IMR-90 (cell line): ENCODE measurements around the gene MKNK2. TPM values are rescaled to one million over a fixed set of nuclear protein-coding genes. Genes with fewer than 3 reads are reported as not detected.

ENCODE experiments used
- ATAC-seq: fragments of 200-7000 bp; cut with Tn5 transposase; 2 replicates; pipeline ENCODE4 v1.9.1; 2020; ENCODE audit warnings: low read depth, mild to moderate bottlenecking, moderate library complexity
- BruUV-seq: library from RNA; stranded (reverse); fragments of 400-500 nt; replicated peaks from 2 replicates; lab custom pipeline; 2021; lab: Mats Ljungman, UMichigan
- CTCF ChIA-PET: fragments of 300-600 bp; formaldehyde crosslinking; extraction: SDS; loops from one replicate; lab custom pipeline; 2021; ENCODE audit warnings: antibody characterized with exemption; lab: Yijun Ruan, JAX
- POLR2A ChIA-PET: fragments of 300-600 bp; sonication (Branson Sonifier 250); formaldehyde crosslinking; loops from one replicate; lab custom pipeline; 2022; ENCODE audit warnings: antibody characterized with exemption; ENCODE audit not compliant: unreplicated experiment; lab: Charles Lee
- DNase-seq: peaks from one replicate; pipeline ENCODE4 v3.0.0; 2013
- H2AFZ ChIP-seq: replicated peaks from 2 replicates; pipeline ENCODE3; 2013; ENCODE audit warnings: low read length, mild to moderate bottlenecking; ENCODE audit not compliant: poor library complexity
- H2AK5ac ChIP-seq: 2 replicates; pipeline ENCODE4 v1.6.1; 2013; ENCODE audit warnings: low read depth, low read length, inconsistent platforms
- H2AK9ac ChIP-seq: replicated peaks from 2 replicates; pipeline ENCODE3; 2013; ENCODE audit warnings: mild to moderate bottlenecking, low read depth, low read length, moderate library complexity; ENCODE audit not compliant: poor library complexity
- H2BK120ac ChIP-seq: 2 replicates; pipeline ENCODE4 v1.6.1; 2013; ENCODE audit warnings: low read depth, low read length, inconsistent platforms
- H2BK15ac ChIP-seq: 3 replicates; pipeline ENCODE4 v1.6.1; 2013; ENCODE audit warnings: low read depth, low read length, inconsistent platforms
- H2BK20ac ChIP-seq: 2 replicates; pipeline ENCODE4 v1.6.1; 2013; ENCODE audit warnings: low read depth, mild to moderate bottlenecking, inconsistent platforms, low read length, moderate library complexity
- H2BK5ac ChIP-seq: 2 replicates; pipeline ENCODE4 v1.6.1; 2013; ENCODE audit warnings: mild to moderate bottlenecking, low read depth, low read length, inconsistent platforms; ENCODE audit not compliant: poor library complexity, severe bottlenecking
- H3K14ac ChIP-seq: replicated peaks from 2 replicates; pipeline ENCODE4 v1.6.1; 2013; ENCODE audit warnings: low read depth, low read length, inconsistent platforms
- H3K18ac ChIP-seq: 2 replicates; pipeline ENCODE4 v1.6.1; 2013; ENCODE audit warnings: low read depth, low read length, control low read depth
- H3K23ac ChIP-seq: 2 replicates; pipeline ENCODE4 v1.6.1; 2013; ENCODE audit warnings: low read depth, low read length, inconsistent platforms
- H3K27ac ChIP-seq: 2 replicates; pipeline ENCODE4 v1.5.1; 2013; ENCODE audit warnings: mild to moderate bottlenecking, control low read depth, low read length; ENCODE audit not compliant: insufficient read depth
- H3K27me3 ChIP-seq: 2 replicates; pipeline ENCODE4 v1.6.1; 2013; ENCODE audit warnings: low read length; ENCODE audit not compliant: control insufficient read depth, insufficient read depth
- H3K36me3 ChIP-seq: 2 replicates; pipeline ENCODE4 v1.6.1; 2013; ENCODE audit warnings: low read length, mixed read lengths; ENCODE audit not compliant: control insufficient read depth, insufficient read depth
- H3K4ac ChIP-seq: 2 replicates; pipeline ENCODE4 v1.6.1; 2013; ENCODE audit warnings: low read depth, low read length, inconsistent platforms
- H3K4me1 ChIP-seq: 2 replicates; pipeline ENCODE4 v1.6.1; 2013; ENCODE audit warnings: low read length, mixed read lengths; ENCODE audit not compliant: control insufficient read depth, insufficient read depth
- H3K4me2 ChIP-seq: 2 replicates; pipeline ENCODE4 v1.6.1; 2013; ENCODE audit warnings: low read depth, mild to moderate bottlenecking, control low read depth, low read length, moderate library complexity
- H3K4me3 ChIP-seq: 2 replicates; pipeline ENCODE4 v1.5.1; 2013; ENCODE audit warnings: low read depth, mild to moderate bottlenecking, control low read depth, low read length, moderate library complexity; ENCODE audit not compliant: insufficient read depth
- H3K56ac ChIP-seq: 2 replicates; pipeline ENCODE4 v1.6.1; 2013; ENCODE audit warnings: low read length, inconsistent platforms; ENCODE audit not compliant: insufficient read depth; ENCODE audit errors: extremely low read depth
- H3K79me1 ChIP-seq, 2 experiments: 2 replicates each; pipeline ENCODE4 v1.6.1; 2013; ENCODE audit warnings: low read length in 2 of 2, inconsistent platforms in 1 of 2, low read depth in 1 of 2
- H3K9ac ChIP-seq: 2 replicates; pipeline ENCODE4 v1.6.1; 2013; ENCODE audit warnings: low read depth, low read length, control low read depth
- H3K9me1 ChIP-seq: 2 replicates; pipeline ENCODE4 v1.6.1; 2013; ENCODE audit warnings: low read length, inconsistent platforms; ENCODE audit not compliant: insufficient read depth
- H3K9me3 ChIP-seq: 2 replicates; pipeline ENCODE4 v1.6.1; 2013; ENCODE audit warnings: low read length; ENCODE audit not compliant: control insufficient read depth, insufficient read depth
- H4K20me1 ChIP-seq: 2 replicates; pipeline ENCODE4 v1.6.1; 2013; ENCODE audit warnings: low read length, inconsistent platforms; ENCODE audit not compliant: insufficient read depth
- H4K5ac ChIP-seq: 2 replicates; pipeline ENCODE4 v1.6.1; 2013; ENCODE audit warnings: mild to moderate bottlenecking, low read depth, low read length, control low read depth
- H4K8ac ChIP-seq, 2 experiments: 2 replicates each; pipeline ENCODE4 v1.6.1; 2013; ENCODE audit warnings: low read depth in 2 of 2, low read length in 2 of 2, control low read depth in 1 of 2, inconsistent platforms in 1 of 2
- H4K91ac ChIP-seq: 2 replicates; pipeline ENCODE4 v1.6.1; 2013; ENCODE audit warnings: low read depth, low read length, inconsistent platforms; ENCODE audit not compliant: insufficient read depth
- BHLHE40 ChIP-seq: fragments of 150-350 bp; IDR thresholded peaks from 2 replicates; pipeline ENCODE4 v1.6.1; 2016; ENCODE audit warnings: mild to moderate bottlenecking, low read depth, low read length
- CHD1 ChIP-seq: IDR thresholded peaks from 2 replicates; pipeline ENCODE4 v1.6.1; 2012; ENCODE audit warnings: low read depth, low read length, improper control_type of control experiment
- MXI1 ChIP-seq: IDR thresholded peaks from 2 replicates; pipeline ENCODE4 v1.6.1; 2012; ENCODE audit warnings: low read depth, mild to moderate bottlenecking, low read length, moderate library complexity, borderline replicate concordance
- NFE2L2 ChIP-seq: fragments of 150-350 bp; IDR thresholded peaks from 2 replicates; pipeline ENCODE4 v1.6.1; 2016; ENCODE audit warnings: low read depth, mild to moderate bottlenecking, low read length
- RFX5 ChIP-seq: IDR thresholded peaks from 2 replicates; pipeline ENCODE4 v1.8.0; 2012; ENCODE audit warnings: low read depth, mild to moderate bottlenecking, low read length, moderate library complexity
- WGBS, 2 experiments: methylation state at CpG; one replicate each; pipeline versions ENCODE4 v1.1.5 to v1.1.7; 2013; ENCODE audit warnings: missing lambda C conversion rate in 2 of 2; ENCODE audit not compliant: insufficient read length in 1 of 2; ENCODE audit errors: extremely low coverage in 2 of 2; 5-methylcytosine and 5-hydroxymethylcytosine counted together
- dilution Hi-C: fragments of 300-500 bp; cut with HindIII; formaldehyde crosslinking; loops from one replicate; pipeline ENCODE4 v1.14.3; 2018; ENCODE audit warnings: low sequenced_read_pairs; ENCODE audit not compliant: unreplicated experiment
- in situ Hi-C: fragments of 300-500 bp; cut with MboI; formaldehyde crosslinking; loops from 3 replicates; pipeline ENCODE4 v1.14.3; 2019; ENCODE audit warnings: low sequenced_read_pairs, inconsistent platforms, mixed read lengths
- intact Hi-C: fragments of 100-400 bp; cut with micrococcal nuclease; formaldehyde crosslinking; loops from 2 replicates; pipeline ENCODE4 v1.10.0; 2022
- polyA plus RNA-seq, 3 experiments: library from polyadenylated mRNA; depleted of rRNA; stranded (reverse); fragments of >200 nt; gene quantifications; 2 replicates each; pipeline ENCODE4 v1.2.3, GENCODE V29; 2012; ENCODE audit warnings: low replicate concordance in 1 of 3
- total RNA-seq: library from RNA; depleted of rRNA; stranded (reverse); fragments of >200 nt; gene quantifications from 2 replicates; pipeline ENCODE4 v1.2.3, GENCODE V29; 2012
- TF ChIP-seq, protein P1 (sequence below): conservative IDR thresholded peaks from 2 replicates; pipeline ENCODE4 v1.5.1; 2012; ENCODE audit warnings: mild to moderate bottlenecking, low read depth, low read length, improper control_type of control experiment

The MKNK2 gene
- total and polyA plus RNA-seq, 2 of the 4 experiments (the other 2 are of a cell fraction) = 21.9 to 31.8 TPM

DNA sequence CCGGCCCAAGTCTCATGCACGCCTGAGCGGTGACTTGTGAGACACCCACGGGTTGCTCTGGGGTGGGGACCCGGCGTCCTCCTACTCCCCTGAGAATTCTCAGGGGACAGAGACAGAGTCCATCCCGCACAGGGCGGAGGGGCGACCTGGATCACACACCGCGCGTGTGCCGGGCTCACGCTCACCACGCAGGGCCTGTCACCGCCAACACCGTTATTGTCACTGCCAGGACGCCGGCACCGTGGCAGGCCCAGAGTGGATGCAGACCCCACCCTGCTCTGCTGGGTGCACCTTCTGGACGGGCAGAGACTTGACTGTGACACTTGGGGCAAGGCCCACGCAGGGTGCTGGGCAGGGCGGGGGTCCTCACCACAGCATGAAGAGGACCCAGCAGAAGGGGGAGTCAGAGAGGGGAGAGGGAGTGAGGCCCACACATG is 28.8 kb upstream of the MKNK2 start:
- ChIA-PET POLR2A (no interaction called here), CTCF (no interaction called here)
- intact Hi-C loops = no loop called here

More for the DNA sequence above, 28.8 kb upstream of the MKNK2 start:
- Histone ChIP-seq H3K9me3 (no peaks in the 10 kb centered on the region), H2AK9ac (no peak overlapping the region), H4K5ac (no peak overlapping the region), H3K9me1 (no peaks in the 10 kb centered on the region), H3K4ac (no peak overlapping the region), H2BK120ac (no peak overlapping the region), H3K4me2 (no peak overlapping the region), H3K18ac (no peak overlapping the region), H3K9ac (no peak overlapping the region), H3K79me1 (peaks cover 20 to 30% of the 10 kb centered on the region in 2 experiments; a peak in 3 of 4 replicates), H3K14ac (no peak overlapping the region), H2BK20ac (no peak overlapping the region), H3K27ac (no peak overlapping the region), H3K23ac (no peak overlapping the region), H4K20me1 (peaks cover 9% of the 10 kb centered on the region; the same call in 1 of the 2 replicates), H3K27me3 (no peaks in the 10 kb centered on the region), H4K91ac (no peak overlapping the region), H2BK15ac (no peak overlapping the region), H3K36me3 (peaks cover 66% of the 10 kb centered on the region), H3K4me3 (no peak overlapping the region), H3K56ac (no peak overlapping the region), H2BK5ac (no peak overlapping the region), H2AFZ (no peak overlapping the region), H4K8ac (no peak overlapping the region), H3K4me1 (no peaks in the 10 kb centered on the region), H2AK5ac (no peak overlapping the region)
- 93% methylated on average over 16 of the region's 23 CpGs; no CpG with 5 or more reads in 1 of the 2 experiments for WGBS, 2 experiments
- dilution Hi-C loops = no loop called here
- in situ Hi-C loops = no loop called here
- DNase-seq = no peak
- no TSS peak for BruUV-seq
- ATAC-seq = no peak
- TF ChIP-seq RFX5 (no peak), BHLHE40 (no peak), CHD1 (no peak), NFE2L2 (no peak), MXI1 (no peak)
- TF ChIP-seq, protein P1, sequence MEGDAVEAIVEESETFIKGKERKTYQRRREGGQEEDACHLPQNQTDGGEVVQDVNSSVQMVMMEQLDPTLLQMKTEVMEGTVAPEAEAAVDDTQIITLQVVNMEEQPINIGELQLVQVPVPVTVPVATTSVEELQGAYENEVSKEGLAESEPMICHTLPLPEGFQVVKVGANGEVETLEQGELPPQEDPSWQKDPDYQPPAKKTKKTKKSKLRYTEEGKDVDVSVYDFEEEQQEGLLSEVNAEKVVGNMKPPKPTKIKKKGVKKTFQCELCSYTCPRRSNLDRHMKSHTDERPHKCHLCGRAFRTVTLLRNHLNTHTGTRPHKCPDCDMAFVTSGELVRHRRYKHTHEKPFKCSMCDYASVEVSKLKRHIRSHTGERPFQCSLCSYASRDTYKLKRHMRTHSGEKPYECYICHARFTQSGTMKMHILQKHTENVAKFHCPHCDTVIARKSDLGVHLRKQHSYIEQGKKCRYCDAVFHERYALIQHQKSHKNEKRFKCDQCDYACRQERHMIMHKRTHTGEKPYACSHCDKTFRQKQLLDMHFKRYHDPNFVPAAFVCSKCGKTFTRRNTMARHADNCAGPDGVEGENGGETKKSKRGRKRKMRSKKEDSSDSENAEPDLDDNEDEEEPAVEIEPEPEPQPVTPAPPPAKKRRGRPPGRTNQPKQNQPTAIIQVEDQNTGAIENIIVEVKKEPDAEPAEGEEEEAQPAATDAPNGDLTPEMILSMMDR = no peak
